GM13976 (cell line): ENCODE results near the gene MLLT6.

Source experiments
- DNase-seq: peaks from one replicate; pipeline ENCODE4 v3.0.0; 2012; ENCODE audit warnings: low spot score
- CTCF ChIP-seq: IDR thresholded peaks from 2 replicates; pipeline ENCODE4 v1.5.1; 2012; ENCODE audit warnings: borderline replicate concordance, mild to moderate bottlenecking; ENCODE audit not compliant: insufficient read depth; ENCODE audit errors: extremely low read depth, missing control alignments, control extremely low read depth
- in situ Hi-C: fragments of 300-500 bp; cut with MboI; formaldehyde crosslinking; loops from one replicate; pipeline ENCODE4 v1.12.0; 2022; ENCODE audit warnings: low sequenced_read_pairs, mixed read lengths, inconsistent platforms; ENCODE audit not compliant: unreplicated experiment

Gene MLLT6

GRCh38 chr17:38747463-38748148 lies 42.5 kb downstream of the MLLT6 start:
- peak; percentile 80 for DNase-seq
- in situ Hi-C loops: no loop called here
- peak; percentile 26 for TF ChIP-seq CTCF

GRCh38 chr17:38748149-38748891 lies 43.2 kb downstream of the MLLT6 start, which contains the start of gene PCGF2:
PCGF2 (minus strand) TSS chr17:38748336; CDS start chr17:38740402, 7,934 bp downstream.
- DNase-seq: peak; percentile 77
- in situ Hi-C loops: no loop called here

GRCh38 chr17:38748892-38749222 lies 43.8 kb downstream of the MLLT6 start:
- TF ChIP-seq CTCF: no peak
- in situ Hi-C loops: no loop called here
- no peak for DNase-seq

More at GRCh38 chr17:38748149-38748891, 43.2 kb downstream of the MLLT6 start, which contains the start of gene PCGF2:
- TF ChIP-seq CTCF: no peak

GRCh38 chr17:38749223-38750043 lies 44.4 kb downstream of the MLLT6 start:
- in situ Hi-C loops: no loop called here
- TF ChIP-seq CTCF: no peak
- peak; percentile 74 for DNase-seq

GRCh38 chr17:38750044-38750311 lies 44.9 kb downstream of the MLLT6 start:
- in situ Hi-C loops: no loop called here
- TF ChIP-seq CTCF: no peak
- DNase-seq: no peak

GRCh38 chr17:38750312-38751121 lies 45.4 kb downstream of the MLLT6 start:
- in situ Hi-C loops: no loop called here
- no peak for DNase-seq
- no peak for TF ChIP-seq CTCF
